Colonic mucosa (tissue), 4 donors: ENCODE data around the gene CHTOP. TPM values are rescaled to one million over a fixed set of nuclear protein-coding genes. Genes with fewer than 3 reads are reported as not detected.
A peak's percentile ranks its signal among the peaks of the same experiment; 100 is the strongest.

ENCODE experiments used
- DNase-seq: peaks from one replicate; pipeline ENCODE4 v3.0.0-alpha.2; 2020
- H3K27ac ChIP-seq: fragments of 200-600 bp; one replicate; pipeline ENCODE4 v1.8.0; 2021
- H3K27me3 ChIP-seq: fragments of 200-600 bp; one replicate; pipeline ENCODE4 v1.8.0; 2021
- H3K36me3 ChIP-seq: fragments of 200-600 bp; one replicate; pipeline ENCODE4 v1.8.0; 2021
- H3K4me1 ChIP-seq: fragments of 200-600 bp; one replicate; pipeline ENCODE4 v1.8.0; 2021; ENCODE audit warnings: mild to moderate bottlenecking
- H3K4me3 ChIP-seq: fragments of 200-600 bp; one replicate; pipeline ENCODE4 v1.8.0; 2021
- H3K9ac ChIP-seq, 2 donors: one replicate each; pipeline ENCODE4 v1.7.0; 2013; ENCODE audit warnings: control low read depth in 2 of 2, low read depth in 2 of 2, low read length in 2 of 2
- H3K9me3 ChIP-seq: fragments of 200-600 bp; one replicate; pipeline ENCODE4 v1.8.0; 2021
- CTCF ChIP-seq: fragments of 200-600 bp; IDR thresholded peaks from one replicate; pipeline ENCODE4 v1.8.0; 2022; ENCODE audit warnings: antibody characterized with exemption, mild to moderate bottlenecking
- intact Hi-C: fragments of 100-400 bp; cut with DNase I; formaldehyde crosslinking; loops from one replicate; pipeline ENCODE4 v1.14.1; 2022
- total RNA-seq, 2 donors: library from RNA; stranded (reverse); fragmentation: NEBNext Ultra II Directional in 1 of 2; extraction: Animal tissue kit (Norgen Biotek cat#: 25700) in 1 of 2; gene quantifications; one replicate each; pipeline ENCODE4 v1.2.1, GENCODE V29; 2021
- donor health status: healthy.
- donor health status: DM: no; HTN: no; CAD: no.
- donor health status: DM: no; HTN: no; CAD: no.

Gene CHTOP
- total RNA-seq, 2 donors from 2014 or later = 51.3 to 88.6 TPM

GRCh38 chr1:153658400-153659174 is 24.7 kb downstream of the CHTOP start, which contains the start of gene SNAPIN:
Gene SNAPIN (plus strand): TSS chr1:153658703. CDS start chr1:153658744, 41 bp downstream.
- Histone ChIP-seq H3K9me3 (no peaks in the 10 kb centered on the region), H3K27ac (peak within 1 kb of the TSS; percentile 84), H3K36me3 (peaks cover 9% of the 10 kb centered on the region), H3K4me3 (peak within 1 kb of the TSS; percentile 67), H3K4me1 (peaks cover 5% of the 10 kb centered on the region), H3K9ac (peak within 1 kb of the TSS; percentile 77 to 87), H3K27me3 (no peaks in the 10 kb centered on the region)
- peak; percentile 93 for DNase-seq
- intact Hi-C loops = no loop called here
- no peak for TF ChIP-seq CTCF

- DNase-seq = no peak
- no peaks in the 10 kb centered on the region for H3K27me3 ChIP-seq
- H3K4me3 ChIP-seq = peak overlapping the region; percentile 67
- H3K4me1 ChIP-seq = peaks cover 5% of the 10 kb centered on the region
- H3K36me3 ChIP-seq = peaks cover 10% of the 10 kb centered on the region
- intact Hi-C loops = no loop called here
- no peaks in the 10 kb centered on the region for H3K9me3 ChIP-seq
- TF ChIP-seq CTCF = no peak
- peak overlapping the region; percentile 77 to 87 for H3K9ac ChIP-seq
- peak overlapping the region; percentile 84 for H3K27ac ChIP-seq
Measured at GRCh38 chr1:153659175-153659534, 25.3 kb downstream of the CHTOP start.

- H3K27ac ChIP-seq = no peak overlapping the region
- intact Hi-C loops = loop anchor here (10.0 kb wide), 1 partner anchor 85 kb away; no protein-coding TSS in a partner anchor
- H3K4me3 ChIP-seq = peak overlapping the region; percentile 67
- peak overlapping the region in 1 of 2 donors; percentile 87 for H3K9ac ChIP-seq
- TF ChIP-seq CTCF = no peak
- no peaks in the 10 kb centered on the region for H3K27me3 ChIP-seq
- DNase-seq = no peak
- H3K4me1 ChIP-seq = peaks cover 5% of the 10 kb centered on the region
- H3K9me3 ChIP-seq = no peaks in the 10 kb centered on the region
- peaks cover 14% of the 10 kb centered on the region for H3K36me3 ChIP-seq
Measured at GRCh38 chr1:153659656-153660055, 25.8 kb downstream of the CHTOP start.

GRCh38 chr1:153661111-153661708 is 27.3 kb downstream of the CHTOP start:
- Histone ChIP-seq H3K9ac (no peak overlapping the region), H3K9me3 (no peaks in the 10 kb centered on the region), H3K27me3 (no peaks in the 10 kb centered on the region), H3K4me1 (peaks cover 5% of the 10 kb centered on the region), H3K4me3 (no peak overlapping the region), H3K36me3 (peaks cover 26% of the 10 kb centered on the region), H3K27ac (no peak overlapping the region)
- intact Hi-C loops = loop anchor here (10.0 kb wide), 1 partner anchor 86 kb away; no protein-coding TSS in a partner anchor
- no peak for DNase-seq
- TF ChIP-seq CTCF = no peak

GRCh38 chr1:153662269-153662668 is 28.4 kb downstream of the CHTOP start:
- H3K4me3 ChIP-seq = no peak overlapping the region
- DNase-seq = no peak
- TF ChIP-seq CTCF = no peak
- no peaks in the 10 kb centered on the region for H3K9me3 ChIP-seq
- intact Hi-C loops = loop anchor here (10.0 kb wide), 1 partner anchor 87 kb away; no protein-coding TSS in a partner anchor
- H3K9ac ChIP-seq = no peak overlapping the region
- peaks cover 5% of the 10 kb centered on the region for H3K4me1 ChIP-seq
- H3K27ac ChIP-seq = no peak overlapping the region
- no peaks in the 10 kb centered on the region for H3K27me3 ChIP-seq
- H3K36me3 ChIP-seq = peaks cover 37% of the 10 kb centered on the region
